PFSK-1 (cell line): ENCODE results near the gene BCL2L11.

Experiments used
- FOXP2 ChIP-seq: optimal IDR thresholded peaks from 2 replicates; pipeline ENCODE3; 2011; ENCODE audit warnings: borderline replicate concordance, control low read depth, inconsistent platforms; ENCODE audit not compliant: insufficient read depth; ENCODE audit errors: extremely low read length, extremely low read depth
- POLR2AphosphoS5 ChIP-seq: IDR thresholded peaks from 2 replicates; pipeline ENCODE4 v1.6.1; 2012; ENCODE audit warnings: low read depth, mild to moderate bottlenecking, control low read depth, low read length, moderate library complexity
- REST ChIP-seq, 2 experiments: IDR thresholded peaks; 2 replicates each; pipeline versions ENCODE4 v1.6.1 to v1.8.0; 2011 to 2012; ENCODE audit warnings: low read depth in 2 of 2, low read length in 2 of 2, control low read depth in 1 of 2, inconsistent platforms in 1 of 2, mild to moderate bottlenecking in 1 of 2, moderate library complexity in 1 of 2; ENCODE audit not compliant: insufficient read depth in 1 of 2
- SIN3A ChIP-seq: IDR thresholded peaks from 2 replicates; pipeline ENCODE4 v1.6.1; 2012; ENCODE audit warnings: mild to moderate bottlenecking, low read length, moderate library complexity, borderline replicate concordance; ENCODE audit not compliant: insufficient read depth
- TAF1 ChIP-seq: IDR thresholded peaks from 2 replicates; pipeline ENCODE4 v1.6.1; 2012; ENCODE audit warnings: low read length, control low read depth, borderline replicate concordance; ENCODE audit not compliant: insufficient read depth

The BCL2L11 gene

GRCh38 chr2:111111101-111111755 is 9.5 kb upstream of the BCL2L11 start:
- TF ChIP-seq POLR2AphosphoS5: no peak

GRCh38 chr2:111113838-111114237 is 6.9 kb upstream of the BCL2L11 start:
- TF ChIP-seq SIN3A: no peak
- TF ChIP-seq TAF1: no peak

GRCh38 chr2:111116011-111116746 is 4.5 kb upstream of the BCL2L11 start:
- no peak for TF ChIP-seq SIN3A
- TF ChIP-seq FOXP2: no peak

- TF ChIP-seq FOXP2 (no peak), SIN3A (no peak), POLR2AphosphoS5 (no peak), REST (IDR thresholded peaks at IDR 0.05; ENCODE audit: insufficient read depth in 1 of 2, low read depth in 2 of 2, low read length in 2 of 2) (no peak)
These were observed 3.7 kb upstream of the BCL2L11 start for GRCh38 chr2:111116843-111117597.

- TF ChIP-seq FOXP2: no peak
- TF ChIP-seq REST (IDR thresholded peaks at IDR 0.05; ENCODE audit: insufficient read depth in 1 of 2, low read depth in 2 of 2, low read length in 2 of 2): no peak
- no peak for TF ChIP-seq POLR2AphosphoS5
- no peak for TF ChIP-seq SIN3A
- no peak for TF ChIP-seq TAF1
These were observed 2.9 kb upstream of the BCL2L11 start for GRCh38 chr2:111117598-111118480.

GRCh38 chr2:111118481-111118980 is 2.2 kb upstream of the BCL2L11 start:
- TF ChIP-seq REST (IDR thresholded peaks at IDR 0.05; ENCODE audit: insufficient read depth in 1 of 2, low read depth in 2 of 2, low read length in 2 of 2): no peak
- no peak for TF ChIP-seq TAF1
- TF ChIP-seq FOXP2: no peak
- no peak for TF ChIP-seq POLR2AphosphoS5
- no peak for TF ChIP-seq SIN3A
